Body of pancreas (tissue), 4 donors: ENCODE data around the gene PHLPP2.

Source experiments
- CTCF ChIP-seq, 7 experiments: fragments of 450-650 bp in 4 of 7; fragments of 200-600 bp in 3 of 7; sonication (generic) in 3 of 7; IDR thresholded peaks; one replicate each; pipeline ENCODE4 v1.5.1; 2016 to 2019; ENCODE audit warnings: antibody characterized with exemption in 7 of 7
- POLR2A ChIP-seq, 3 donors: fragments of 450-650 bp; IDR thresholded peaks; one replicate each; pipeline ENCODE4 v1.6.1; 2016; ENCODE audit warnings: antibody characterized with exemption in 3 of 3, mild to moderate bottlenecking in 2 of 3

- no peak for TF ChIP-seq CTCF (IDR thresholded peaks at IDR 0.05)
- TF ChIP-seq POLR2A (IDR thresholded peaks at IDR 0.05): no peak
These were observed 123.7 kb downstream of the PHLPP2 start for GRCh38 chr16:71600822-71601221.
